Ishikawa (cell line): ENCODE measurements around the gene GNL1.

ENCODE experiments used
- CEBPB ChIP-seq: IDR thresholded peaks from 2 replicates; pipeline ENCODE4 v1.6.1; 2012
- CREB1 ChIP-seq: IDR thresholded peaks from 2 replicates; pipeline ENCODE4 v1.6.1; 2012; ENCODE audit warnings: low read depth
- EGR1 ChIP-seq: IDR thresholded peaks from 2 replicates; pipeline ENCODE4 v1.6.1; 2012
- EP300 ChIP-seq: IDR thresholded peaks from 2 replicates; pipeline ENCODE4 v1.6.1; 2012; ENCODE audit warnings: borderline replicate concordance
- MAX ChIP-seq: IDR thresholded peaks from 2 replicates; pipeline ENCODE4 v1.6.1; 2012
- RAD21 ChIP-seq: IDR thresholded peaks from 2 replicates; pipeline ENCODE4 v1.6.1; 2012; ENCODE audit warnings: low read depth
- TAF1 ChIP-seq: IDR thresholded peaks from 2 replicates; pipeline ENCODE4 v1.6.1; 2012; ENCODE audit warnings: low read depth, mild to moderate bottlenecking
- TCF12 ChIP-seq: IDR thresholded peaks from 2 replicates; pipeline ENCODE4 v1.6.1; 2012; ENCODE audit warnings: low read depth
- USF1 ChIP-seq: IDR thresholded peaks from 2 replicates; pipeline ENCODE4 v1.6.1; 2012
- ZBTB7A ChIP-seq: IDR thresholded peaks from 2 replicates; pipeline ENCODE4 v1.6.1; 2012; ENCODE audit warnings: low read depth
- TF ChIP-seq, protein P1 (sequence below): IDR thresholded peaks from 2 replicates; pipeline ENCODE4 v1.6.1; 2012; ENCODE audit warnings: low read depth, mild to moderate bottlenecking

DNA sequence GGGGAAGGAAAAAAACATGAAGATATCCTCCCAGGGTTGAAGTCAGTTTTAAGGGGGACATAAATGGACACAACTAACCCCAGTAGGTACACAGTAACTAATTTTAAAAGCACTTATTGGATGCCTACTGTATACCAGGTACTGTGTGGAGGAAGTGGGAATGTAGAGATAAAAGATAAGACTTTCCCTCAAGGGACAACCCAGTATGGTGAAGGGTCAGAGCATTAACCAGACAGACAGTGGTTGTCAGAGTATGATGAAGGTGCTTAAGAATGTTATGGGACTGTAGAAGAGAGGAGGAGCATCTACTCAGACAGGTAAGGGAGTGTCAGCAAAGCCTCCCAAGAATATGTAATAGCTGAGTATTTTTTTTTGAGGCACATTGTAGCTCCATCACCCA, 15.9 kb upstream of the GNL1 start:
- TF ChIP-seq EGR1 (no peak), MAX (no peak), TCF12 (no peak), TAF1 (no peak), CEBPB (no peak), ZBTB7A (no peak), EP300 (no peak), USF1 (no peak), CREB1 (no peak), RAD21 (no peak)
- TF ChIP-seq, protein P1, sequence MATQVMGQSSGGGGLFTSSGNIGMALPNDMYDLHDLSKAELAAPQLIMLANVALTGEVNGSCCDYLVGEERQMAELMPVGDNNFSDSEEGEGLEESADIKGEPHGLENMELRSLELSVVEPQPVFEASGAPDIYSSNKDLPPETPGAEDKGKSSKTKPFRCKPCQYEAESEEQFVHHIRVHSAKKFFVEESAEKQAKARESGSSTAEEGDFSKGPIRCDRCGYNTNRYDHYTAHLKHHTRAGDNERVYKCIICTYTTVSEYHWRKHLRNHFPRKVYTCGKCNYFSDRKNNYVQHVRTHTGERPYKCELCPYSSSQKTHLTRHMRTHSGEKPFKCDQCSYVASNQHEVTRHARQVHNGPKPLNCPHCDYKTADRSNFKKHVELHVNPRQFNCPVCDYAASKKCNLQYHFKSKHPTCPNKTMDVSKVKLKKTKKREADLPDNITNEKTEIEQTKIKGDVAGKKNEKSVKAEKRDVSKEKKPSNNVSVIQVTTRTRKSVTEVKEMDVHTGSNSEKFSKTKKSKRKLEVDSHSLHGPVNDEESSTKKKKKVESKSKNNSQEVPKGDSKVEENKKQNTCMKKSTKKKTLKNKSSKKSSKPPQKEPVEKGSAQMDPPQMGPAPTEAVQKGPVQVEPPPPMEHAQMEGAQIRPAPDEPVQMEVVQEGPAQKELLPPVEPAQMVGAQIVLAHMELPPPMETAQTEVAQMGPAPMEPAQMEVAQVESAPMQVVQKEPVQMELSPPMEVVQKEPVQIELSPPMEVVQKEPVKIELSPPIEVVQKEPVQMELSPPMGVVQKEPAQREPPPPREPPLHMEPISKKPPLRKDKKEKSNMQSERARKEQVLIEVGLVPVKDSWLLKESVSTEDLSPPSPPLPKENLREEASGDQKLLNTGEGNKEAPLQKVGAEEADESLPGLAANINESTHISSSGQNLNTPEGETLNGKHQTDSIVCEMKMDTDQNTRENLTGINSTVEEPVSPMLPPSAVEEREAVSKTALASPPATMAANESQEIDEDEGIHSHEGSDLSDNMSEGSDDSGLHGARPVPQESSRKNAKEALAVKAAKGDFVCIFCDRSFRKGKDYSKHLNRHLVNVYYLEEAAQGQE = no peak
